ENCODE measurements around the gene RBMS3. TPM values are rescaled to one million over a fixed set of nuclear protein-coding genes. Genes with fewer than 3 reads are reported as not detected.
"Not testable (repeated sequence)": the region's sequence is repeated elsewhere in the genome, so short reads cannot be mapped to it uniquely, and the experiment has no call there.

Gene RBMS3
- total and polyA plus RNA-seq, 2 of the 8 experiments (the other 6 are each of a cell fraction or from before 2014, with no cell fraction given), result 3.7 to 6.9 TPM

DNA sequence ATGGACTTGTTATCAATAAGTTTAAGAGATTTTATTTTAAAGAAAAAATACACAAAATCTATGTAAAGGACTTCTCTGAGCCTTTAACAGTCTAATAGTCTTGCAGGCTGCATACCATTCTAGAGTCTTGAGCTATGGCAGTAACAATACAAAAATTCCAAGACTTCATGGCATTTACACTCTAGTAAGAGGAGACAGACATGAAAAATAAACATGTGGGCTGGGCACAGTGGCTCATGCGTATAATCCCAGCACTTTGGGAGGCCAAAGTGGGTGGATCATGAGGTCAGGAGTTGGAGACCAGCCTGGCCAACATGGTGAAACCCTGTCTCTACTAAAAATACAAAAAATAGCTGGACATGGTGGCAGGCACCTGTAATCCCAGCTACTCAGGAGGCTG is 47.7 kb upstream of the RBMS3 start:
- H3K9ac ChIP-seq (replicated peaks in 1 of 4; ENCODE audit: extremely low read depth in 1 of 4, low read depth in 3 of 4, low read length in 3 of 4); H2BK12ac ChIP-seq (ENCODE audit: low read depth, low read length): not testable (repeated sequence)

More for the DNA sequence above, 47.7 kb upstream of the RBMS3 start:
- 6% methylated on average over 1 of the region's 1 CpG; no CpG with 5 or more reads in 1 of the 2 experiments for WGBS, 2 experiments (ENCODE audit: extremely low coverage in 1 of 2, insufficient coverage in 1 of 2, insufficient read length in 1 of 2, insufficient replicate concordance in 2 of 2, low coverage in 1 of 2, low lambda C conversion rate in 2 of 2, missing lambda C conversion rate in 1 of 2)
- H3K4me2 ChIP-seq (ENCODE audit: insufficient read depth in 1 of 2, low read depth in 2 of 2, low read length in 2 of 2); H3K79me1 ChIP-seq (ENCODE audit: low read depth, low read length); H3K9me3 ChIP-seq (ENCODE audit: insufficient read depth in 2 of 2, low read depth in 1 of 2, low read length in 1 of 2); H3K23ac ChIP-seq (ENCODE audit: insufficient read length); H2BK20ac ChIP-seq (ENCODE audit: low read length); H4K20me1 ChIP-seq (replicated peaks in 1 of 2; ENCODE audit: control insufficient read depth in 1 of 2, insufficient read depth in 2 of 2, low read length in 2 of 2); H2BK15ac ChIP-seq (ENCODE audit: low read length); H3K27ac ChIP-seq (ENCODE audit: low read depth, low read length); DNase-seq (ENCODE audit: low read depth in 1 of 2, low spot score in 2 of 2); H3K18ac ChIP-seq (ENCODE audit: extremely low read depth, low read length); H2AFZ ChIP-seq (ENCODE audit: low read length); H2BK120ac ChIP-seq (replicated peaks; ENCODE audit: low read depth, low read length); H4K5ac ChIP-seq (ENCODE audit: insufficient read length, low read depth, low read length); H2BK5ac ChIP-seq (ENCODE audit: low read depth, low read length); H3K14ac ChIP-seq (ENCODE audit: insufficient read length); H3K4me1 ChIP-seq (replicated peaks in 1 of 4; ENCODE audit: control insufficient read depth in 3 of 4, insufficient read depth in 4 of 4, low read length in 3 of 4); H3K36me3 ChIP-seq (ENCODE audit: control insufficient read depth in 2 of 4, insufficient read depth in 4 of 4, low read length in 3 of 4); H3K23me2 ChIP-seq (ENCODE audit: low read depth, low read length); H2AK5ac ChIP-seq (ENCODE audit: low read depth, low read length); H3K27me3 ChIP-seq (replicated peaks in 1 of 4; ENCODE audit: control insufficient read depth in 3 of 4, extremely low read depth in 1 of 4, insufficient read depth in 3 of 4, low read length in 3 of 4); POLR2A ChIA-PET (ENCODE audit: partially characterized antibody); FAIRE-seq; H3K4me3 ChIP-seq (ENCODE audit: extremely low read depth in 1 of 4, insufficient read depth in 2 of 4, low read depth in 3 of 4, low read length in 4 of 4); CTCF ChIA-PET (ENCODE audit: partially characterized antibody); H3K56ac ChIP-seq (replicated peaks; ENCODE audit: insufficient read length, low read depth, low read length); H4K8ac ChIP-seq (ENCODE audit: extremely low read depth, insufficient read depth, low read length); H4K91ac ChIP-seq (replicated peaks; ENCODE audit: insufficient read length, low read length); H3K79me2 ChIP-seq (ENCODE audit: control insufficient read depth in 1 of 2, insufficient read depth in 2 of 2, low read length in 2 of 2); H3K4ac ChIP-seq (replicated peaks; ENCODE audit: insufficient read length, low read depth, low read length): not testable (repeated sequence)
